Large intestine (tissue), 3 donors: Measurements from ENCODE around the gene BTBD6. TPM values are rescaled to one million over a fixed set of nuclear protein-coding genes. Genes with fewer than 3 reads are reported as not detected.

Source experiments
- DNase-seq, 2 donors: peaks; one replicate each; pipeline versions ENCODE4 v3.0.0 to v3.0.0-alpha.2; 2013
- H3K27ac ChIP-seq: one replicate; pipeline ENCODE4 v1.5.1; 2013; ENCODE audit warnings: low read length
- H3K27me3 ChIP-seq: 2 replicates; pipeline ENCODE4 v1.6.1; 2013; ENCODE audit warnings: low read length; ENCODE audit not compliant: control insufficient read depth, insufficient read depth
- H3K36me3 ChIP-seq: 2 replicates; pipeline ENCODE4 v1.6.1; 2013; ENCODE audit warnings: low read length; ENCODE audit not compliant: control insufficient read depth, insufficient read depth
- H3K4me1 ChIP-seq: one replicate; pipeline ENCODE4 v1.6.1; 2013; ENCODE audit warnings: low read length; ENCODE audit not compliant: control insufficient read depth, insufficient read depth
- H3K4me3 ChIP-seq: one replicate; pipeline ENCODE4 v1.5.1; 2013; ENCODE audit warnings: low read length
- H3K9me3 ChIP-seq: one replicate; pipeline ENCODE4 v1.6.1; 2013; ENCODE audit warnings: mild to moderate bottlenecking, low read depth, low read length, moderate library complexity; ENCODE audit not compliant: control insufficient read depth
- WGBS: methylation state at CpG from one replicate; pipeline ENCODE4 v1.1.5; 2013; ENCODE audit warnings: low lambda C conversion rate; ENCODE audit not compliant: insufficient coverage; 5-methylcytosine and 5-hydroxymethylcytosine counted together
- polyA plus RNA-seq: library from polyadenylated mRNA; unstranded; fragments of 120-200 nt; gene quantifications from one replicate; pipeline ENCODE4 v1.2.1, GENCODE V29; 2013

Gene BTBD6
- polyA plus RNA-seq, 1 donor, result 40.9 TPM

GRCh38 chr14:105229099-105229655 lies 19.2 kb upstream of the BTBD6 start:
- DNase-seq, result no peak
- Histone ChIP-seq H3K9me3 (no peaks in the 10 kb centered on the region), H3K4me3 (no peak overlapping the region), H3K36me3 (peaks cover 20% of the 10 kb centered on the region), H3K4me1 (no peaks in the 10 kb centered on the region), H3K27ac (no peak overlapping the region), H3K27me3 (no peaks in the 10 kb centered on the region)
- 100% methylated on average over 3 of the region's 18 CpGs for WGBS

- no peak for DNase-seq
Measured at GRCh38 chr14:105240811-105241576, 7.3 kb upstream of the BTBD6 start.

GRCh38 chr14:105241641-105242040 lies 6.7 kb upstream of the BTBD6 start:
- H3K4me1 ChIP-seq, result no peaks in the 10 kb centered on the region
- no peak for DNase-seq
- H3K9me3 ChIP-seq, result no peaks in the 10 kb centered on the region
- H3K4me3 ChIP-seq, result no peak overlapping the region
- no CpG with 5 or more reads among the region's 19 CpGs for WGBS
- H3K36me3 ChIP-seq, result peaks cover 10% of the 10 kb centered on the region
- no peaks in the 10 kb centered on the region for H3K27me3 ChIP-seq
- no peak overlapping the region for H3K27ac ChIP-seq

More at GRCh38 chr14:105240811-105241576, 7.3 kb upstream of the BTBD6 start:
- no CpG with 5 or more reads among the region's 31 CpGs for WGBS
- no peak overlapping the region for H3K27ac ChIP-seq
- H3K9me3 ChIP-seq, result no peaks in the 10 kb centered on the region
- H3K4me1 ChIP-seq, result no peaks in the 10 kb centered on the region
- no peaks in the 10 kb centered on the region for H3K27me3 ChIP-seq
- no peak overlapping the region for H3K4me3 ChIP-seq
- peaks cover 10% of the 10 kb centered on the region for H3K36me3 ChIP-seq

- Histone ChIP-seq H3K36me3 (peaks cover 10% of the 10 kb centered on the region), H3K9me3 (no peaks in the 10 kb centered on the region), H3K4me3 (no peak overlapping the region), H3K4me1 (peaks cover 8% of the 10 kb centered on the region), H3K27ac (no peak overlapping the region), H3K27me3 (no peaks in the 10 kb centered on the region)
- no CpG with 5 or more reads among the region's 10 CpGs for WGBS
- no peak for DNase-seq
Measured at GRCh38 chr14:105244334-105244733, 4.0 kb upstream of the BTBD6 start.

- Histone ChIP-seq H3K27me3 (no peaks in the 10 kb centered on the region), H3K4me3 (no peak overlapping the region), H3K36me3 (peaks cover 28% of the 10 kb centered on the region), H3K4me1 (peaks cover 8% of the 10 kb centered on the region), H3K9me3 (no peaks in the 10 kb centered on the region), H3K27ac (no peak overlapping the region)
- DNase-seq, result no peak
- no CpG with 5 or more reads among the region's 16 CpGs for WGBS
Measured at GRCh38 chr14:105247026-105247425, 1.3 kb upstream of the BTBD6 start.

- Histone ChIP-seq H3K4me1 (peaks cover 8% of the 10 kb centered on the region), H3K27me3 (no peaks in the 10 kb centered on the region), H3K4me3 (peak overlapping the region; percentile 49), H3K36me3 (peaks cover 36% of the 10 kb centered on the region), H3K27ac (peak overlapping the region; percentile 50), H3K9me3 (no peaks in the 10 kb centered on the region)
- no CpG with 5 or more reads among the region's 42 CpGs for WGBS
- DNase-seq, result peak in 1 of 2 donors; percentile 8
Measured at GRCh38 chr14:105247715-105248367, 492 bp upstream of the BTBD6 start.

- peaks cover 8% of the 10 kb centered on the region for H3K4me1 ChIP-seq
- H3K36me3 ChIP-seq, result peaks cover 46% of the 10 kb centered on the region
- WGBS, result no CpG with 5 or more reads among the region's 62 CpGs
- no peaks in the 10 kb centered on the region for H3K27me3 ChIP-seq
- DNase-seq, result peak; percentile 21 to 72
- H3K4me3 ChIP-seq, result peak overlapping the region; percentile 31
- H3K9me3 ChIP-seq, result no peaks in the 10 kb centered on the region
- no peak overlapping the region for H3K27ac ChIP-seq
Measured at GRCh38 chr14:105249182-105250007, 1.1 kb downstream of the BTBD6 start.

GRCh38 chr14:105250008-105250366 lies 1.7 kb downstream of the BTBD6 start:
- Histone ChIP-seq H3K27me3 (no peaks in the 10 kb centered on the region), H3K36me3 (peaks cover 46% of the 10 kb centered on the region), H3K4me3 (no peak overlapping the region), H3K4me1 (peaks cover 8% of the 10 kb centered on the region), H3K27ac (no peak overlapping the region), H3K9me3 (no peaks in the 10 kb centered on the region)
- no peak for DNase-seq
- WGBS, result no CpG with 5 or more reads among the region's 16 CpGs

GRCh38 chr14:105250986-105251385 lies 2.7 kb downstream of the BTBD6 start:
- Histone ChIP-seq H3K4me3 (no peak overlapping the region), H3K36me3 (peaks cover 49% of the 10 kb centered on the region), H3K9me3 (no peaks in the 10 kb centered on the region), H3K27ac (no peak overlapping the region), H3K4me1 (peaks cover 8% of the 10 kb centered on the region), H3K27me3 (no peaks in the 10 kb centered on the region)
- WGBS, result no CpG with 5 or more reads among the region's 4 CpGs
- DNase-seq, result no peak

GRCh38 chr14:105251920-105252319 lies 3.6 kb downstream of the BTBD6 start:
- Histone ChIP-seq H3K4me1 (peaks cover 12% of the 10 kb centered on the region), H3K36me3 (peaks cover 51% of the 10 kb centered on the region), H3K9me3 (no peaks in the 10 kb centered on the region), H3K27ac (no peak overlapping the region), H3K4me3 (no peak overlapping the region), H3K27me3 (no peaks in the 10 kb centered on the region)
- 100% methylated on average over 1 of the region's 6 CpGs for WGBS
- no peak for DNase-seq
